ENCODE measurements around the gene SPACA4. TPM values are rescaled to one million over a fixed set of nuclear protein-coding genes. Genes with fewer than 3 reads are reported as not detected.

The SPACA4 gene
- total RNA-seq, 1 donor from 2014 or later = not detected

GRCh38 chr19:48628486-48629296, 22.1 kb downstream of the SPACA4 start:
- Histone ChIP-seq H3K4me3 (no peak overlapping the region), H3K79me2 (ENCODE audit: low read depth) (peaks cover 22% of the 10 kb centered on the region), H3K36me3 (no peaks in the 10 kb centered on the region), H3K4me1 (peaks cover 11% of the 10 kb centered on the region), H3K9me3 (ENCODE audit: low read depth) (no peaks in the 10 kb centered on the region), H3K9ac (no peak overlapping the region), H3K27me3 (no peaks in the 10 kb centered on the region), H3K4me2 (no peak overlapping the region), H3F3A (ENCODE audit: low read depth) (peaks cover 42% of the 10 kb centered on the region), H4K20me1 (ENCODE audit: low read depth) (peaks cover 43% of the 10 kb centered on the region), H3K27ac (no peak overlapping the region), H2AFZ (replicated peaks) (no peak overlapping the region)
- H3K9me3 Mint-ChIP-seq = no peaks in the 10 kb centered on the region
- TF ChIP-seq EZH2phosphoT487 (IDR thresholded peaks at IDR 0.05) (no peak), EZH2 (IDR thresholded peaks at IDR 0.05) (no peak), CTCF (IDR thresholded peaks at IDR 0.05) (no peak)
- no peak for DNase-seq (ENCODE audit: low spot score)
- H3K4me1 Mint-ChIP-seq = peaks cover 55% of the 10 kb centered on the region
- H3K27me3 Mint-ChIP-seq (ENCODE audit: insufficient read depth, low read depth) = peaks cover 4% of the 10 kb centered on the region
- H3K4me3 Mint-ChIP-seq = peak overlapping the region; percentile 30
- peaks cover 2% of the 10 kb centered on the region for H3K36me3 Mint-ChIP-seq
- H3K27ac Mint-ChIP-seq = peak overlapping the region; percentile 26

DNA sequence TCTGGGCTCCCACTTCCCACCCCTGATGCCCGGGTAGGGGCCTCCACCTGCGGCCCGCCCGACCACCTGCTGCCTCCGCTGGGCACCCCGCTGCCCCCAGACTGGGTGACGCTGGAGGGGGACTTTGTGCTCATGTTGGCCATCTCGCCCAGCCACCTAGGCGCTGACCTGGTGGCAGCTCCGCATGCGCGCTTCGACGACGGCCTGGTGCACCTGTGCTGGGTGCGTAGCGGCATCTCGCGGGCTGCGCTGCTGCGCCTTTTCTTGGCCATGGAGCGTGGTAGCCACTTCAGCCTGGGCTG, 22.7 kb downstream of the SPACA4 start:
- Histone ChIP-seq H3K4me1 (peaks cover 15% of the 10 kb centered on the region), H3K27ac (peak overlapping the region; percentile 41), H3K79me2 (ENCODE audit: low read depth) (peaks cover 22% of the 10 kb centered on the region), H3F3A (ENCODE audit: low read depth) (peaks cover 40% of the 10 kb centered on the region), H3K9ac (no peak overlapping the region), H4K20me1 (ENCODE audit: low read depth) (peaks cover 49% of the 10 kb centered on the region), H3K4me2 (peak overlapping the region; percentile 70), H3K36me3 (no peaks in the 10 kb centered on the region), H2AFZ (replicated peaks) (no peak overlapping the region), H3K9me3 (ENCODE audit: low read depth) (no peaks in the 10 kb centered on the region), H3K4me3 (no peak overlapping the region), H3K27me3 (no peaks in the 10 kb centered on the region)
- Mint-ChIP-seq H3K4me3 (no peak overlapping the region), H3K27ac (no peak overlapping the region), H3K9me3 (no peaks in the 10 kb centered on the region), H3K27me3 (ENCODE audit: insufficient read depth, low read depth) (peaks cover 4% of the 10 kb centered on the region), H3K4me1 (peaks cover 57% of the 10 kb centered on the region), H3K36me3 (peaks cover 2% of the 10 kb centered on the region)
- TF ChIP-seq EZH2 (IDR thresholded peaks at IDR 0.05) (no peak), CTCF (IDR thresholded peaks at IDR 0.05) (no peak), EZH2phosphoT487 (IDR thresholded peaks at IDR 0.05) (no peak)
- no peak for DNase-seq (ENCODE audit: low spot score)

DNA sequence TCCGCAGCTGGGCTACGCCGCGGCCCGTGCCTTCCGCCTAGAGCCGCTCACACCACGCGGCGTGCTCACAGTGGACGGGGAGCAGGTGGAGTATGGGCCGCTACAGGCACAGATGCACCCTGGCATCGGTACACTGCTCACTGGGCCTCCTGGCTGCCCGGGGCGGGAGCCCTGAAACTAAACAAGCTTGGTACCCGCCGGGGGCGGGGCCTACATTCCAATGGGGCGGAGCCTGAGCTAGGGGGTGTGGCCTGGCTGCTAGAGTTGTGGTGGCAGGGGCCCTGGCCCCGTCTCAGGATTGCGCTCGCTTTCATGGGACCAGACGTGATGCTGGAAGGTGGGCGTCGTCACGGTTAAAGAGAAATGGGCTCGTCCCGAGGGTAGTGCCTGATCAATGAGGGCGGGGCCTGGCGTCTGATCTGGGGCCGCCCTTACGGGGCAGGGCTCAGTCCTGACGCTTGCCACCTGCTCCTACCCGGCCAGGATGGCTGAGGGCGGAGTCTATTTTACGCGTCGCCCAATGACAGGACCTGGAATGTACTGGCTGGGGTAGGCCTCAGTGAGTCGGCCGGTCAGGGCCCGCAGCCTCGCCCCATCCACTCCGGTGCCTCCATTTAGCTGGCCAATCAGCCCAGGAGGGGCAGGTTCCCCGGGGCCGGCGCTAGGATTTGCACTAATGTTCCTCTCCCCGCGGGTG, 23.2 kb downstream of the SPACA4 start:
- Mint-ChIP-seq H3K4me3 (peak overlapping the region; percentile 66), H3K4me1 (peaks cover 57% of the 10 kb centered on the region), H3K27me3 (ENCODE audit: insufficient read depth, low read depth) (peaks cover 4% of the 10 kb centered on the region), H3K9me3 (no peaks in the 10 kb centered on the region), H3K36me3 (peaks cover 2% of the 10 kb centered on the region), H3K27ac (no peak overlapping the region)
- no peak overlapping the region for H2AFZ ChIP-seq (replicated peaks)
- peaks cover 46% of the 10 kb centered on the region for H4K20me1 ChIP-seq (ENCODE audit: low read depth)
- TF ChIP-seq CTCF (IDR thresholded peaks at IDR 0.05) (no peak), EZH2 (IDR thresholded peaks at IDR 0.05) (no peak), EZH2phosphoT487 (IDR thresholded peaks at IDR 0.05) (no peak)
- peak; percentile 95 for DNase-seq (ENCODE audit: low spot score)
- peak overlapping the region; percentile 70 for H3K4me2 ChIP-seq
- no peaks in the 10 kb centered on the region for H3K9me3 ChIP-seq (ENCODE audit: low read depth)
- H3K9ac ChIP-seq = no peak overlapping the region
- peaks cover 18% of the 10 kb centered on the region for H3K4me1 ChIP-seq
- H3K27me3 ChIP-seq = no peaks in the 10 kb centered on the region
- no peaks in the 10 kb centered on the region for H3K36me3 ChIP-seq
- H3K27ac ChIP-seq = peak overlapping the region; percentile 42
- peaks cover 17% of the 10 kb centered on the region for H3K79me2 ChIP-seq (ENCODE audit: low read depth)
- H3K4me3 ChIP-seq = peak overlapping the region; percentile 37
- H3F3A ChIP-seq (ENCODE audit: low read depth) = peaks cover 43% of the 10 kb centered on the region

Data from neural progenitor cell (in vitro differentiated cells).